ENCODE measurements around the gene CAMK1D.

- TF ChIP-seq CTCF (IDR thresholded peaks at IDR 0.05) (no peak), SMC3 (IDR thresholded peaks at IDR 0.05; ENCODE audit: low read depth, low read length) (no peak), POLR2AphosphoS5 (IDR thresholded peaks at IDR 0.05; ENCODE audit: low read depth, low read length) (no peak), RAD21 (IDR thresholded peaks at IDR 0.05; ENCODE audit: low read length) (no peak), EZH2phosphoT487 (IDR thresholded peaks at IDR 0.05; ENCODE audit: borderline replicate concordance, low read depth) (no peak), MEF2A (IDR thresholded peaks at IDR 0.05; ENCODE audit: borderline replicate concordance, low read depth) (no peak), USF2 (IDR thresholded peaks at IDR 0.05; ENCODE audit: borderline replicate concordance, low read depth, low read length) (no peak), TCF12 (IDR thresholded peaks at IDR 0.05) (no peak), PBX3 (IDR thresholded peaks at IDR 0.05) (no peak), TEAD4 (IDR thresholded peaks at IDR 0.05; ENCODE audit: borderline replicate concordance, insufficient read depth) (no peak)
- TF ChIP-seq, protein P1, sequence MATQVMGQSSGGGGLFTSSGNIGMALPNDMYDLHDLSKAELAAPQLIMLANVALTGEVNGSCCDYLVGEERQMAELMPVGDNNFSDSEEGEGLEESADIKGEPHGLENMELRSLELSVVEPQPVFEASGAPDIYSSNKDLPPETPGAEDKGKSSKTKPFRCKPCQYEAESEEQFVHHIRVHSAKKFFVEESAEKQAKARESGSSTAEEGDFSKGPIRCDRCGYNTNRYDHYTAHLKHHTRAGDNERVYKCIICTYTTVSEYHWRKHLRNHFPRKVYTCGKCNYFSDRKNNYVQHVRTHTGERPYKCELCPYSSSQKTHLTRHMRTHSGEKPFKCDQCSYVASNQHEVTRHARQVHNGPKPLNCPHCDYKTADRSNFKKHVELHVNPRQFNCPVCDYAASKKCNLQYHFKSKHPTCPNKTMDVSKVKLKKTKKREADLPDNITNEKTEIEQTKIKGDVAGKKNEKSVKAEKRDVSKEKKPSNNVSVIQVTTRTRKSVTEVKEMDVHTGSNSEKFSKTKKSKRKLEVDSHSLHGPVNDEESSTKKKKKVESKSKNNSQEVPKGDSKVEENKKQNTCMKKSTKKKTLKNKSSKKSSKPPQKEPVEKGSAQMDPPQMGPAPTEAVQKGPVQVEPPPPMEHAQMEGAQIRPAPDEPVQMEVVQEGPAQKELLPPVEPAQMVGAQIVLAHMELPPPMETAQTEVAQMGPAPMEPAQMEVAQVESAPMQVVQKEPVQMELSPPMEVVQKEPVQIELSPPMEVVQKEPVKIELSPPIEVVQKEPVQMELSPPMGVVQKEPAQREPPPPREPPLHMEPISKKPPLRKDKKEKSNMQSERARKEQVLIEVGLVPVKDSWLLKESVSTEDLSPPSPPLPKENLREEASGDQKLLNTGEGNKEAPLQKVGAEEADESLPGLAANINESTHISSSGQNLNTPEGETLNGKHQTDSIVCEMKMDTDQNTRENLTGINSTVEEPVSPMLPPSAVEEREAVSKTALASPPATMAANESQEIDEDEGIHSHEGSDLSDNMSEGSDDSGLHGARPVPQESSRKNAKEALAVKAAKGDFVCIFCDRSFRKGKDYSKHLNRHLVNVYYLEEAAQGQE (IDR thresholded peaks at IDR 0.05; ENCODE audit: low read depth, low read length) = no peak
These were observed 257.1 kb downstream of the CAMK1D start for GRCh38 chr10:12606461-12606860.

All from SK-N-SH (cell line).